Lower lobe of right lung (tissue), 2 donors: ENCODE data around the gene CHRNB4. TPM values are rescaled to one million over a fixed set of nuclear protein-coding genes. Genes with fewer than 3 reads are reported as not detected.
A peak's percentile ranks its signal among the peaks of the same experiment; 100 is the strongest.

ENCODE experiments used
- ATAC-seq, 2 donors: fragments of 200-7000 bp; cut with Tn5 transposase; one replicate each; pipeline ENCODE4 v1.9.1; 2020 to 2022; ENCODE audit warnings: mild to moderate bottlenecking in 2 of 2, moderate library complexity in 2 of 2
- DNase-seq: peaks from one replicate; pipeline ENCODE4 v3.0.0-alpha.2; 2020
- H3K27ac ChIP-seq: fragments of 200-600 bp; one replicate; pipeline ENCODE4 v1.8.0; 2022
- H3K27me3 ChIP-seq: fragments of 200-600 bp; one replicate; pipeline ENCODE4 v1.8.0; 2022; ENCODE audit warnings: low read depth
- H3K36me3 ChIP-seq: fragments of 200-600 bp; one replicate; pipeline ENCODE4 v1.8.0; 2022; ENCODE audit warnings: mild to moderate bottlenecking
- H3K4me1 ChIP-seq: fragments of 200-600 bp; one replicate; pipeline ENCODE4 v1.8.0; 2022
- H3K4me3 ChIP-seq: fragments of 200-600 bp; one replicate; pipeline ENCODE4 v1.8.0; 2022; ENCODE audit warnings: mild to moderate bottlenecking
- H3K9me3 ChIP-seq: fragments of 200-600 bp; one replicate; pipeline ENCODE4 v1.8.0; 2022
- intact Hi-C: fragments of 100-400 bp; cut with DNase I; formaldehyde crosslinking; loops from one replicate; pipeline ENCODE4 v1.11.0; 2022
- total RNA-seq: library from RNA; stranded (reverse); fragmentation: NEBNext Ultra II Directional; extraction: Animal tissue kit (Norgen Biotek cat#: 25700); gene quantifications from one replicate; pipeline ENCODE4 v1.2.1, GENCODE V29; 2021
- TF ChIP-seq, protein P1 (sequence below): fragments of 200-600 bp; IDR thresholded peaks from one replicate; pipeline ENCODE4 v1.8.0; 2022; ENCODE audit warnings: antibody characterized with exemption, mild to moderate bottlenecking
- donor health status: DM: no; HTN: yes; CAD: no; lungs with severe emphysema.

Gene CHRNB4
- total RNA-seq, 1 donor from 2014 or later = not detected

- ATAC-seq = no peak
- intact Hi-C loops = no loop called here
- Histone ChIP-seq H3K4me1 (no peaks in the 10 kb centered on the region), H3K9me3 (no peaks in the 10 kb centered on the region), H3K4me3 (no peak overlapping the region), H3K27ac (no peak overlapping the region), H3K36me3 (no peaks in the 10 kb centered on the region), H3K27me3 (no peaks in the 10 kb centered on the region)
- DNase-seq = no peak
- TF ChIP-seq, protein P1, sequence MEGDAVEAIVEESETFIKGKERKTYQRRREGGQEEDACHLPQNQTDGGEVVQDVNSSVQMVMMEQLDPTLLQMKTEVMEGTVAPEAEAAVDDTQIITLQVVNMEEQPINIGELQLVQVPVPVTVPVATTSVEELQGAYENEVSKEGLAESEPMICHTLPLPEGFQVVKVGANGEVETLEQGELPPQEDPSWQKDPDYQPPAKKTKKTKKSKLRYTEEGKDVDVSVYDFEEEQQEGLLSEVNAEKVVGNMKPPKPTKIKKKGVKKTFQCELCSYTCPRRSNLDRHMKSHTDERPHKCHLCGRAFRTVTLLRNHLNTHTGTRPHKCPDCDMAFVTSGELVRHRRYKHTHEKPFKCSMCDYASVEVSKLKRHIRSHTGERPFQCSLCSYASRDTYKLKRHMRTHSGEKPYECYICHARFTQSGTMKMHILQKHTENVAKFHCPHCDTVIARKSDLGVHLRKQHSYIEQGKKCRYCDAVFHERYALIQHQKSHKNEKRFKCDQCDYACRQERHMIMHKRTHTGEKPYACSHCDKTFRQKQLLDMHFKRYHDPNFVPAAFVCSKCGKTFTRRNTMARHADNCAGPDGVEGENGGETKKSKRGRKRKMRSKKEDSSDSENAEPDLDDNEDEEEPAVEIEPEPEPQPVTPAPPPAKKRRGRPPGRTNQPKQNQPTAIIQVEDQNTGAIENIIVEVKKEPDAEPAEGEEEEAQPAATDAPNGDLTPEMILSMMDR = no peak
These were observed 41.8 kb upstream of the CHRNB4 start for GRCh38 chr15:78682693-78683410.

GRCh38 chr15:78682004-78682651 lies 41.1 kb upstream of the CHRNB4 start:
- no peak for DNase-seq
- no peaks in the 10 kb centered on the region for H3K9me3 ChIP-seq
- H3K27ac ChIP-seq = no peak overlapping the region
- H3K36me3 ChIP-seq = no peaks in the 10 kb centered on the region
- H3K27me3 ChIP-seq = no peaks in the 10 kb centered on the region
- TF ChIP-seq, protein P1 = no peak
- ATAC-seq = no peak
- H3K4me3 ChIP-seq = no peak overlapping the region
- no peaks in the 10 kb centered on the region for H3K4me1 ChIP-seq
- intact Hi-C loops = no loop called here

- H3K4me1 ChIP-seq = no peaks in the 10 kb centered on the region
- intact Hi-C loops = no loop called here
- TF ChIP-seq, protein P1 = no peak
- ATAC-seq (no peak), DNase-seq (no peak)
- H3K36me3 ChIP-seq = no peaks in the 10 kb centered on the region
- no peak overlapping the region for H3K27ac ChIP-seq
- H3K4me3 ChIP-seq = no peak overlapping the region
- no peaks in the 10 kb centered on the region for H3K27me3 ChIP-seq
- no peaks in the 10 kb centered on the region for H3K9me3 ChIP-seq
These were observed 40.4 kb upstream of the CHRNB4 start for GRCh38 chr15:78681281-78682003.

- Histone ChIP-seq H3K27ac (no peak overlapping the region), H3K36me3 (no peaks in the 10 kb centered on the region), H3K4me3 (no peak overlapping the region), H3K27me3 (no peaks in the 10 kb centered on the region), H3K9me3 (no peaks in the 10 kb centered on the region), H3K4me1 (no peaks in the 10 kb centered on the region)
- DNase-seq (peak; percentile 48), ATAC-seq (peak; percentile 32 to 65)
- TF ChIP-seq, protein P1 = no peak
- intact Hi-C loops = no loop called here
These were observed 39.5 kb upstream of the CHRNB4 start for GRCh38 chr15:78680431-78681075.

GRCh38 chr15:78679089-78679511 lies 38.1 kb upstream of the CHRNB4 start:
- Histone ChIP-seq H3K27me3 (no peaks in the 10 kb centered on the region), H3K4me3 (no peak overlapping the region), H3K4me1 (no peaks in the 10 kb centered on the region), H3K9me3 (no peaks in the 10 kb centered on the region), H3K36me3 (no peaks in the 10 kb centered on the region), H3K27ac (no peak overlapping the region)
- TF ChIP-seq, protein P1 = no peak
- ATAC-seq (no peak), DNase-seq (no peak)
- intact Hi-C loops = no loop called here
